Naive thymus-derived CD4-positive, alpha-beta T cell (primary cell): ENCODE data around the gene GMDS. TPM values are rescaled to one million over a fixed set of nuclear protein-coding genes. Genes with fewer than 3 reads are reported as not detected.
A peak's percentile ranks its signal among the peaks of the same experiment; 100 is the strongest.

Experiments used
- ATAC-seq: fragments of 150-1000 bp; cut with Tn5 transposase; 2 replicates; pipeline ENCODE4 v1.10.0; 2021; ENCODE audit warnings: mild to moderate bottlenecking, moderate library complexity
- CTCF ChIA-PET: fragments of 350-600 bp; sonication (Branson Sonifier 250); formaldehyde crosslinking; loops from one replicate; lab custom pipeline; 2021; ENCODE audit warnings: antibody characterized with exemption; lab: Charles Lee
- POLR2A ChIA-PET: fragments of 350-600 bp; sonication (Branson Sonifier 250); formaldehyde crosslinking; loops from one replicate; lab custom pipeline; 2021; ENCODE audit warnings: antibody characterized with exemption, inconsistent platforms; lab: Charles Lee
- DNase-seq, 9 donors: peaks; one replicate each; pipeline versions ENCODE4 v3.0.0 to v3.0.0-alpha.2; 2020 to 2022; ENCODE audit warnings: mixed read lengths in 1 of 9
- H3K27ac ChIP-seq: one replicate; pipeline ENCODE4 v1.7.0; 2013; ENCODE audit warnings: mild to moderate bottlenecking, low read depth, low read length, moderate library complexity
- H3K27me3 ChIP-seq, 2 donors: one replicate each; pipeline ENCODE4 v1.7.0; 2013; ENCODE audit warnings: low read length in 2 of 2, mild to moderate bottlenecking in 2 of 2, moderate library complexity in 2 of 2; ENCODE audit not compliant: control insufficient read depth in 2 of 2, insufficient read depth in 2 of 2
- H3K36me3 ChIP-seq, 3 experiments: 1 replicate in 2 of 3; 2 replicates in 1 of 3; pipeline ENCODE4 v1.7.0; 2013; ENCODE audit warnings: low read length in 3 of 3, mild to moderate bottlenecking in 3 of 3, moderate library complexity in 1 of 3; ENCODE audit not compliant: insufficient read depth in 3 of 3, control insufficient read depth in 2 of 3
- H3K4me1 ChIP-seq, 2 donors: one replicate each; pipeline ENCODE4 v1.7.0; 2013; ENCODE audit warnings: low read length in 2 of 2, mild to moderate bottlenecking in 2 of 2, moderate library complexity in 1 of 2; ENCODE audit not compliant: control insufficient read depth in 2 of 2, insufficient read depth in 2 of 2
- H3K4me3 ChIP-seq: 2 replicates; pipeline ENCODE4 v1.7.0; 2013; ENCODE audit warnings: mild to moderate bottlenecking, low read length
- H3K9me3 ChIP-seq, 3 experiments: 1 replicate in 2 of 3; 2 replicates in 1 of 3; pipeline ENCODE4 v1.7.0; 2013; ENCODE audit warnings: low read length in 3 of 3; ENCODE audit not compliant: control insufficient read depth in 2 of 3
- H3K27ac Mint-ChIP-seq, 9 donors: one replicate each; pipeline ENCODE4 v1.8.0; 2020 to 2022; ENCODE audit warnings: mixed read lengths in 9 of 9, mild to moderate bottlenecking in 8 of 9, moderate library complexity in 5 of 9, inconsistent platforms in 2 of 9
- H3K27me3 Mint-ChIP-seq, 5 donors: one replicate each; pipeline ENCODE4 v1.8.0; 2021 to 2022; ENCODE audit warnings: mixed read lengths in 5 of 5, mild to moderate bottlenecking in 1 of 5
- H3K36me3 Mint-ChIP-seq, 5 donors: one replicate each; pipeline ENCODE4 v1.8.0; 2020 to 2022; ENCODE audit warnings: mixed read lengths in 5 of 5, mild to moderate bottlenecking in 3 of 5, inconsistent platforms in 1 of 5
- H3K4me1 Mint-ChIP-seq, 7 donors: one replicate each; pipeline ENCODE4 v1.8.0; 2020 to 2022; ENCODE audit warnings: mixed read lengths in 7 of 7, mild to moderate bottlenecking in 3 of 7, inconsistent platforms in 1 of 7
- H3K4me3 Mint-ChIP-seq, 10 donors: one replicate each; pipeline ENCODE4 v1.8.0; 2020 to 2022; ENCODE audit warnings: mild to moderate bottlenecking in 10 of 10, mixed read lengths in 10 of 10, moderate library complexity in 6 of 10, inconsistent platforms in 2 of 10
- H3K9me3 Mint-ChIP-seq, 11 donors: one replicate each; pipeline ENCODE4 v1.8.0; 2020 to 2022; ENCODE audit warnings: mixed read lengths in 11 of 11, mild to moderate bottlenecking in 4 of 11, inconsistent platforms in 1 of 11, moderate library complexity in 1 of 11
- intact Hi-C, 2 donors: fragments of 100-400 bp; cut with micrococcal nuclease; formaldehyde crosslinking; loops; one replicate each; pipeline ENCODE4 v1.15.1; 2023
- polyA plus RNA-seq, 2 donors: library from polyadenylated mRNA; unstranded; fragments of 300-500 nt; fragmentation: Illumina TruSeq; gene quantifications; one replicate each; pipeline ENCODE4 v1.2.3, GENCODE V29; 2021
- total RNA-seq, 6 experiments: library from RNA in 5 of 6; stranded (reverse) in 5 of 6; gene quantifications; 1 replicate in 5 of 6; 2 replicates in 1 of 6; pipeline ENCODE4 v1.2.3 and lab custom pipeline; 2021 to 2026

GMDS gene
- total and polyA plus RNA-seq, 7 experiments from 2014 or later, result 12.7 to 33.9 (median 18.3) TPM

DNA sequence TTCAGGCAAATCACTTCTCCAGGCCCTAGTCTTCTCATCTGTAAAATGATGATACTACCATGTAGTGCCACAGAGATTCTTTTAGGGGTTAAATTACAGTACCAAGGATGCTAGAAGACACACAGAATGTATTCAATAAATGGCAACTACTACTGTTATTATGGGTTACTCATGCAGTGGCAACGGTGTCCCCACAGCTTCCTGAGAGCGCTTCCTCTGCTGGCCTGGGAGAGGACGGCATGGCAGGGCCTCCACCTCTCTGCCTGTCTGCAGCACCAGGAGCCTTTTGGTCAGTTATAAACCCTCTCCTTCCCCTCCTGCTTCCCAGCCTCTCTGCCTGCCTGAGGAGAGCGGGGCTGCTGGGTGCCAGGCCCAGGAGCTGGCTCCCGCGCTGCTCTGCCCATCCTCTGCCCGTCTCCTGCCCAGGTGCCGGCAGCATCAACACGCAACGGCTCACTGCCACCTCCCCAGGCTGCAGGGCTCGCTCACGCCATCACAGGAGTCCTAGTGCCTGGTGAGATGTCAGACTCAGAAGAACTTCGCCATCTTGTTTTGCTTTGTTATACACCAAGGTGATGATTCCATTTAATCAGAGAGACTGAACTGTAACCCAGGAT is 465.0 kb downstream of the GMDS start:
- H3K27me3 ChIP-seq, result no peaks in the 10 kb centered on the region
- no peak for ATAC-seq
- no peaks in the 10 kb centered on the region for H3K27me3 Mint-ChIP-seq

GRCh38 chr6:1778686-1779235 is 466.6 kb downstream of the GMDS start:
- CTCF ChIA-PET, result no interaction called here
- POLR2A ChIA-PET, result no interaction called here
- intact Hi-C loops, result no loop called here
- Histone ChIP-seq H3K4me1 (peaks cover 0 to 9% of the 10 kb centered on the region in 2 donors), H3K27ac (no peak overlapping the region), H3K36me3 (no peaks in the 10 kb centered on the region), H3K4me3 (no peak overlapping the region), H3K27me3 (no peaks in the 10 kb centered on the region), H3K9me3 (no peaks in the 10 kb centered on the region)
- no peaks in the 10 kb centered on the region for H3K27me3 Mint-ChIP-seq
- H3K36me3 Mint-ChIP-seq, result peaks cover 0 to 15% (median 0%) of the 10 kb centered on the region in 5 donors
- H3K9me3 Mint-ChIP-seq, result no peaks in the 10 kb centered on the region
- DNase-seq (no peak), ATAC-seq (no peak)
- no peak overlapping the region for H3K27ac Mint-ChIP-seq
- H3K4me3 Mint-ChIP-seq, result no peak overlapping the region
- H3K4me1 Mint-ChIP-seq, result peaks cover 4 to 23% (median 17%) of the 10 kb centered on the region in 7 donors

More for the DNA sequence above, 465.0 kb downstream of the GMDS start:
- no peaks in the 10 kb centered on the region for H3K9me3 Mint-ChIP-seq
- peaks cover 0 to 7% (median 1%) of the 10 kb centered on the region in 7 donors for H3K4me1 Mint-ChIP-seq
- no peak for DNase-seq
- H3K9me3 ChIP-seq, result no peaks in the 10 kb centered on the region
- H3K27ac ChIP-seq, result no peak overlapping the region
- no peaks in the 10 kb centered on the region for H3K4me1 ChIP-seq
- intact Hi-C loops, result no loop called here
- no peak overlapping the region for H3K4me3 Mint-ChIP-seq
- CTCF ChIA-PET, result no interaction called here
- H3K36me3 Mint-ChIP-seq, result peaks cover 0 to 11% (median under 1%) of the 10 kb centered on the region in 5 donors
- no peak overlapping the region for H3K27ac Mint-ChIP-seq
- H3K4me3 ChIP-seq, result no peak overlapping the region
- no peaks in the 10 kb centered on the region for H3K36me3 ChIP-seq
- POLR2A ChIA-PET, result interaction anchor here (1.2 kb wide), 1 partner anchor 10 kb away, joined by 3 read pairs; no protein-coding TSS in a partner anchor

DNA sequence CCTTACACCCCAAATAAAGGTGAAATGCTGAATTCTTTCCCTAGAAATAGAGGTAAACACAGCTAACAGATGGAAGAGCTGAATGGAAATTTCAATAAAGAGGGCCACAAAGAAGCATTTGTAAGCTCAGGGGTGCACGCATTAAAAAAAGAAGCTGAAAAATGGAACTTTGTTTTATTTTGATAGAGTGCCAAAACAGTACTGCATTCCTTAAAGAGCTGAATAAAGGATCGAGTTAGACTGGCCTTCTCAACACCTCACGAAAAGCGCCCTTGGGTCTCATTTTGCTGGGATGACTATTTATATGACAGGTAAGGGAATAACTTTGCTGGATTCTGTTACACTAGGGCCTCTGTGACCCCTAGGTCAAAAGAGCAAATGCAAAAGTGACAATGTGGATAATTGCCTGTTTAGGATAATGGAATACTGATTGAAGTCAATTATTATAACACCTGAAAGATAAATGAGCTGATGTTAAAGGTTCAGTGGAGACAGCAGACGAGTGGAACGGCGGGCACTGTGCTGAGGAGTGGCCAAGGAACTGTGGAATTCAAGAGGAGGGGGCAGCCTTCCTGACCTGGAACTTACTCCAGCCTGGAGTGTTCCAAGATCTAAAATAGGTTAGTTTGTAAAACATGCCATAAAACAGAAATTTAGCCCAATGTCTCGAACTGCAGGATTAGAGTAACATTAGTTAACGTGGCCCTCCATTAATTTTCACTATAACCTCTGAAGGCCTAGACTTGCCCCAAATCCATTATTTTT is 467.3 kb downstream of the GMDS start:
- H3K4me3 ChIP-seq, result no peak overlapping the region
- ATAC-seq (no peak), DNase-seq (no peak)
- H3K9me3 Mint-ChIP-seq, result no peaks in the 10 kb centered on the region
- H3K4me1 Mint-ChIP-seq, result peaks cover 10 to 30% (median 24%) of the 10 kb centered on the region in 7 donors
- H3K27me3 Mint-ChIP-seq, result no peaks in the 10 kb centered on the region
- H3K4me3 Mint-ChIP-seq, result no peak overlapping the region
- no peaks in the 10 kb centered on the region for H3K27me3 ChIP-seq
- H3K4me1 ChIP-seq, result peaks cover 0 to 15% of the 10 kb centered on the region in 2 donors
- ChIA-PET POLR2A (no interaction called here), CTCF (no interaction called here)
- no peak overlapping the region for H3K27ac Mint-ChIP-seq
- no peak overlapping the region for H3K27ac ChIP-seq
- H3K9me3 ChIP-seq, result no peaks in the 10 kb centered on the region
- H3K36me3 ChIP-seq, result no peaks in the 10 kb centered on the region
- peaks cover 0 to 15% (median 0%) of the 10 kb centered on the region in 5 donors for H3K36me3 Mint-ChIP-seq
- intact Hi-C loops, result no loop called here

DNA sequence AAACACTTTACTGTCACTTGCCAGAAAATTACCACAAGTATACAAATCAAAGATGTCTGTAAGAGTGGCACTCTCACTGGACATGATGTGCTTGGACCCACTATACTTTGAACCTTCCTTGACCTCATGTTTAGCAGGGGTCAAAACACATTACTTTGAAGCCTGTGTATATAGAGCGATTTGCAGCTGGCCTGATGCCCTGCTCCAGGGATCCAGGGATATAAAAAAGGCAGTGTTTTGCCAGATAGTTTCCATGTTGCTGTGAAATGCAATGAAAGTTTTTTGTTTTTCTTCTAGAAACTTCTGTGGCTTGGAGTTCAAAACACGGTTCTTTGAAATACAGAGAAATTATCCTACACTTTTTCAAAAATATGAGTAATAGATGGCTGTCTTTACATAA is 470.0 kb downstream of the GMDS start:
- H3K36me3 ChIP-seq, result no peaks in the 10 kb centered on the region
- no peak overlapping the region for H3K27ac ChIP-seq
- no peaks in the 10 kb centered on the region for H3K27me3 ChIP-seq
- Mint-ChIP-seq H3K9me3 (no peaks in the 10 kb centered on the region), H3K4me3 (no peak overlapping the region), H3K27ac (peak overlapping the region in 1 of 9 donors; percentile 91), H3K36me3 (peaks cover 0 to 12% (median 2%) of the 10 kb centered on the region in 5 donors), H3K4me1 (peaks cover 23 to 55% (median 43%) of the 10 kb centered on the region in 7 donors), H3K27me3 (peaks cover 0 to 4% (median 0%) of the 10 kb centered on the region in 5 donors)
- ATAC-seq, result no peak
- ChIA-PET POLR2A (no interaction called here), CTCF (no interaction called here)
- DNase-seq, result no peak
- intact Hi-C loops, result no loop called here
- no peaks in the 10 kb centered on the region for H3K9me3 ChIP-seq
- no peak overlapping the region for H3K4me3 ChIP-seq
- peaks cover 8 to 28% of the 10 kb centered on the region in 2 donors for H3K4me1 ChIP-seq

DNA sequence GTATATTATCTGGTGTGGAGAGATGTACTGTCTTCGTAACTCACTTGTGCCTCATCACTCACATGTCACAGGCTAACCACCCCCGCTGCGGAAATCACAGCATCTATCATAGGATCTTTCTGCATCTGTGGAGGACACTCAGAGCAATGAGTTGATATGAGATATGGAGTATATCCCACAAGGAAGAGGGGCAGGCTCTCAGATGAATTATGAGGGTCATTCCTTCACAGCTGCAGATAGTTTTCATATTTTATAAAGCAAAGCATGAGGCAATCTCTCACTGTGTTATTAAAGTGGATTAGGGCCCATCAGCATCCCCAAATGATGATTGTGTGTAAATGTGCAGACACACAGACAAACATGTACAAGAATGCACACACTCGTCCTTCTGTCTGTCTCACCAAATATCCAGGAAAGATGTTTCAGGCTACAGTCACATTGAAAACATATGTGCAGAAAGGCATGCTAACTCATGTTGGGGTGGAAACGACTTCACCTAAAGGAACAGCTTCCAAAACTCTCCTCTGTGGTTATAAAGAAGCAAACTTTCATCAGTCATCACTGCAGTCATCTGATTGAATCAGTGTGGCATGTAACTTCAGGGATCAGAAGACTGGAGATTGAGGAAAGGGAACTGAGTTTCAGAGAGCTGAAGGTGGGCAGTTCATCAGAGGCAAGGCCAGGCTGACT is 471.0 kb downstream of the GMDS start:
- H3K4me1 Mint-ChIP-seq, result peaks cover 28 to 61% (median 48%) of the 10 kb centered on the region in 7 donors
- intact Hi-C loops, result no loop called here
- ChIA-PET CTCF (no interaction called here), POLR2A (no interaction called here)
- Histone ChIP-seq H3K36me3 (no peaks in the 10 kb centered on the region), H3K9me3 (no peaks in the 10 kb centered on the region), H3K4me1 (peaks cover 17 to 28% of the 10 kb centered on the region in 2 donors), H3K27ac (no peak overlapping the region), H3K27me3 (no peaks in the 10 kb centered on the region), H3K4me3 (no peak overlapping the region)
- H3K36me3 Mint-ChIP-seq, result peaks cover 0 to 12% (median 2%) of the 10 kb centered on the region in 5 donors
- no peak for ATAC-seq
- H3K27ac Mint-ChIP-seq, result peak overlapping the region in 8 of 9 donors; percentile 15 to 91 (median 65)
- peak overlapping the region in 4 of 10 donors; percentile 34 to 48 (median 38) for H3K4me3 Mint-ChIP-seq
- H3K27me3 Mint-ChIP-seq, result peaks cover 0 to 4% (median 0%) of the 10 kb centered on the region in 5 donors
- DNase-seq, result no peak
- H3K9me3 Mint-ChIP-seq, result no peaks in the 10 kb centered on the region

- intact Hi-C loops, result no loop called here
These were observed 471.7 kb downstream of the GMDS start for GRCh38 chr6:1773700-1774099.

More at GRCh38 chr6:1773700-1774099, 471.7 kb downstream of the GMDS start:
- DNase-seq (no peak), ATAC-seq (no peak)
- no peaks in the 10 kb centered on the region for H3K27me3 ChIP-seq
- no peaks in the 10 kb centered on the region for H3K36me3 ChIP-seq
- H3K9me3 ChIP-seq, result no peaks in the 10 kb centered on the region
- H3K4me3 ChIP-seq, result no peak overlapping the region
- Mint-ChIP-seq H3K27me3 (peaks cover 0 to 4% (median 0%) of the 10 kb centered on the region in 5 donors), H3K4me1 (peaks cover 28 to 61% (median 48%) of the 10 kb centered on the region in 7 donors), H3K9me3 (no peaks in the 10 kb centered on the region), H3K4me3 (peak overlapping the region in 5 of 10 donors; percentile 26 to 48 (median 38)), H3K36me3 (peaks cover 0 to 12% (median 2%) of the 10 kb centered on the region in 5 donors), H3K27ac (peak overlapping the region in 8 of 9 donors; percentile 20 to 91 (median 66))
- CTCF ChIA-PET, result no interaction called here
- no peak overlapping the region for H3K27ac ChIP-seq
- H3K4me1 ChIP-seq, result peaks cover 17 to 28% of the 10 kb centered on the region in 2 donors
- POLR2A ChIA-PET, result no interaction called here
